Measurements from ENCODE around the gene GPT2.

Gene GPT2

DNA sequence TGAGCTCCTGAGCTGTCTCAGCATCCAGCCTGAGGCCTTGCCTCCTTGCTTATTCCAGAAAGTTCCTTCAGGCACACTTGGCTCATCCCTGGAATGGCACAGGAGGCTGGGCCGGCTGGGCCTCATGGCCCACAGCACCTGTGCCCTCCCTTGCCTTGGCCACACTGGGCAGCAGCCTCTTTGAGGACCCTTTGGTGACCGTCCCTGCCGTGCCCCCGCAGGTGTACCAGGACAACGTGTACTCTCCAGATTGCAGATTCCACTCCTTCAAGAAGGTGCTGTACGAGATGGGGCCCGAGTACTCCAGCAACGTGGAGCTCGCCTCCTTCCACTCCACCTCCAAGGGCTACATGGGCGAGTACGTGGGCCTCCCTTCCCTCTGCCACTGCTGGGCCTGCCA is 34.2 kb downstream of the GPT2 start:
- no peak for TF ChIP-seq EZH2phosphoT487 (IDR thresholded peaks at IDR 0.05; ENCODE audit: borderline replicate concordance, low read length)
- TF ChIP-seq, protein P1, sequence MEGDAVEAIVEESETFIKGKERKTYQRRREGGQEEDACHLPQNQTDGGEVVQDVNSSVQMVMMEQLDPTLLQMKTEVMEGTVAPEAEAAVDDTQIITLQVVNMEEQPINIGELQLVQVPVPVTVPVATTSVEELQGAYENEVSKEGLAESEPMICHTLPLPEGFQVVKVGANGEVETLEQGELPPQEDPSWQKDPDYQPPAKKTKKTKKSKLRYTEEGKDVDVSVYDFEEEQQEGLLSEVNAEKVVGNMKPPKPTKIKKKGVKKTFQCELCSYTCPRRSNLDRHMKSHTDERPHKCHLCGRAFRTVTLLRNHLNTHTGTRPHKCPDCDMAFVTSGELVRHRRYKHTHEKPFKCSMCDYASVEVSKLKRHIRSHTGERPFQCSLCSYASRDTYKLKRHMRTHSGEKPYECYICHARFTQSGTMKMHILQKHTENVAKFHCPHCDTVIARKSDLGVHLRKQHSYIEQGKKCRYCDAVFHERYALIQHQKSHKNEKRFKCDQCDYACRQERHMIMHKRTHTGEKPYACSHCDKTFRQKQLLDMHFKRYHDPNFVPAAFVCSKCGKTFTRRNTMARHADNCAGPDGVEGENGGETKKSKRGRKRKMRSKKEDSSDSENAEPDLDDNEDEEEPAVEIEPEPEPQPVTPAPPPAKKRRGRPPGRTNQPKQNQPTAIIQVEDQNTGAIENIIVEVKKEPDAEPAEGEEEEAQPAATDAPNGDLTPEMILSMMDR (IDR thresholded peaks at IDR 0.05; ENCODE audit: low read depth, low read length, poor library complexity, severe bottlenecking): no peak

DNA sequence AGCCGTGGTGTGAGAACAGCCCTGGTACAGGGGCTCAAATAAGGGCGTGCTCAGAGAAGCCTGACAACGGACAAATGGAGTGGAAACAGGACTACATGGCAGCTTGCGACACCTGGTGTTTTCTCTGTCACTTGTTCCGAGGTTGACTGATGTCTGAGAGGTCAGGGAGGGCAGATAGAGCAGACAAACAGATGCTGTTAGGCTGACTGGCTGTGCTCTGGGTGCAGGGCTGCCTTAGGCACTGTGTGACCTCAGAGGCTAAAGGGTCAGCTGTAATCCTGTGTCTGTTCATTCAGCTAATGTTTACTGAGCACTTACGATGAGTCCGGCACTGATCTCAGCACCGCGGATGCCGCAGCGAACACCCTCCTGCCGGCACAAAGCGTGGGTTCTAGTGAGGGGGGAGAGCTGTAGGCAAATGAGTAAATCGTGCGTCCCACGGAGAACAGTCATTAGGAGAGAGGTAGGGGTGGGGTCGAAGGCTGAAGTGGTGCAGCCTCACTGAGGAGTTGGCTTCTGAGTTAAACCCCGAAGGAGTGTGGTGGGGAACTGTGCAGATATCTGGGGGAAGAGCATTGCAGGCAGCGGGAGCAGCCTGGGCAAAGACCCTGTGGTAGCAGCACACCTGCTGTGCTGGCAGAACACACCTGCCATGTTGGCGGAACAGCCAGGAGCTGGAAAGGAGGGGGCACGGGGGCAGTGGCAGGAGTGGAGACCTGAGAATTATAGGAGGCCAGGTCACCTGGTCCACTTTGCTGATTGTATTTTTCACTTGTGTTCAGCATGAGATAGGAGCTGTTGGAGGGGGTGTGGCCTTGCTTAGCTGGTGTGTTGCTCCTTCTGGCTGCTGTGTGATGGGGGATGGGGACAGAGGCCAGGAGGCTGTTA is 35.0 kb downstream of the GPT2 start:
- Histone ChIP-seq H3K36me3 (ENCODE audit: control insufficient read depth, low read length) (peaks cover 39% of the 10 kb centered on the region), H3K4me3 (ENCODE audit: low read length) (peak overlapping the region; percentile 71), H3K9me3 (ENCODE audit: control insufficient read depth, insufficient read depth, low read length) (no peaks in the 10 kb centered on the region), H4K20me1 (ENCODE audit: control insufficient read depth, insufficient read depth, low read depth, low read length) (no peaks in the 10 kb centered on the region), H3F3A (ENCODE audit: control insufficient read depth, insufficient read depth) (peaks cover 16% of the 10 kb centered on the region), H3K27me3 (ENCODE audit: control insufficient read depth, low read length) (no peaks in the 10 kb centered on the region), H3K79me2 (ENCODE audit: control insufficient read depth, low read length) (peaks cover 16% of the 10 kb centered on the region; the same call in 1 of the 2 replicates), H3K9me2 (replicated peaks; ENCODE audit: control insufficient read depth, low read length) (no peaks in the 10 kb centered on the region), H3K27ac (ENCODE audit: low read depth, low read length) (peak overlapping the region; percentile 94), H3K4me2 (ENCODE audit: low read length) (peak overlapping the region; percentile 89), H3K4me1 (ENCODE audit: control insufficient read depth, low read length) (peaks cover 69% of the 10 kb centered on the region)
- TF ChIP-seq, protein P1 (IDR thresholded peaks at IDR 0.05; ENCODE audit: low read depth, low read length, poor library complexity, severe bottlenecking): peak; percentile 69
- no peak for TF ChIP-seq EZH2phosphoT487 (IDR thresholded peaks at IDR 0.05; ENCODE audit: borderline replicate concordance, low read length)

More for the DNA sequence above, 34.2 kb downstream of the GPT2 start:
- H3K27ac ChIP-seq (ENCODE audit: low read depth, low read length): peak overlapping the region; percentile 94
- peaks cover 32% of the 10 kb centered on the region for H3K36me3 ChIP-seq (ENCODE audit: control insufficient read depth, low read length)
- H3K4me1 ChIP-seq (ENCODE audit: control insufficient read depth, low read length): peaks cover 76% of the 10 kb centered on the region
- H3K4me3 ChIP-seq (ENCODE audit: low read length): peak overlapping the region; percentile 71
- H3K27me3 ChIP-seq (ENCODE audit: control insufficient read depth, low read length): no peaks in the 10 kb centered on the region
- peaks cover 16% of the 10 kb centered on the region; the same call in 1 of the 2 replicates for H3K79me2 ChIP-seq (ENCODE audit: control insufficient read depth, low read length)
- H3K4me2 ChIP-seq (ENCODE audit: low read length): peak overlapping the region; percentile 89
- peaks cover 16% of the 10 kb centered on the region for H3F3A ChIP-seq (ENCODE audit: control insufficient read depth, insufficient read depth)
- H4K20me1 ChIP-seq (ENCODE audit: control insufficient read depth, insufficient read depth, low read depth, low read length): no peaks in the 10 kb centered on the region
- H3K9me2 ChIP-seq (replicated peaks; ENCODE audit: control insufficient read depth, low read length): no peaks in the 10 kb centered on the region
- H3K9me3 ChIP-seq (ENCODE audit: control insufficient read depth, insufficient read depth, low read length): no peaks in the 10 kb centered on the region

DNA sequence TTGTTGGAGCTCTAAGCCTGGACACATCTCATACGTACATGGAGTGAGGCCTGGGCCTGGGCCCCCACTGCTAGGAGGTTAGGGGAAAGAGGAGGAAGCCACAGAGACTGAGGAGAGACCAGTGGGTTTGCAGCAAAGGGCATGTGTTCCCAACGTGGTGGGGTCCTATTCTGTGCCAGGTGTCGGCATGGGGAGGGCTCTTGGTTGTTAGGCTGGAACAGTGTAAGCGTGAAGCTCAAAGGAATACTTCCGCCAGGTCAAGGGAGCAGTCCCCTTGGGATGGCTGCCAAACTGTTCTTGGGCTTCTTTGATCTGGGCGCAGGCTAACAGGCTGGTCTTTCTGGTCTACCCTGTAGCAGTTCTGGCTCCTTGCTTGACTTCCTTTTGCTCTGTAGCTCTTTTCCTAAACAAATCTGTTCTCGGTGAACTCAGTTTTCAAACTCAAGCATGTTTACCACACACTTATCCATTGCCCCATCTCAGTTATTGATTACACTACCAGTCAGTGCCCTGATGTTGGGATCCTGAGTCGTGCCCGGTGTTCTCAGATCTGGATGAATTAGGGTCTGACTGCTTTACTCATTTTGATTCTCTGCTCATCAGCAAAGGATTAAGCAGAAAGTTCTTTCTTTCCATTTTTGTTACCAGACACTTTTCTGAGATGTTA is 36.4 kb downstream of the GPT2 start:
- peaks cover 10% of the 10 kb centered on the region for H3F3A ChIP-seq (ENCODE audit: control insufficient read depth, insufficient read depth)
- TF ChIP-seq, protein P1 (IDR thresholded peaks at IDR 0.05; ENCODE audit: low read depth, low read length, poor library complexity, severe bottlenecking): no peak
- TF ChIP-seq EZH2phosphoT487 (IDR thresholded peaks at IDR 0.05; ENCODE audit: borderline replicate concordance, low read length): no peak
- peaks cover 16% of the 10 kb centered on the region; the same call in 1 of the 2 replicates for H3K79me2 ChIP-seq (ENCODE audit: control insufficient read depth, low read length)
- H3K9me3 ChIP-seq (ENCODE audit: control insufficient read depth, insufficient read depth, low read length): no peaks in the 10 kb centered on the region
- no peak overlapping the region for H3K4me3 ChIP-seq (ENCODE audit: low read length)
- H3K4me1 ChIP-seq (ENCODE audit: control insufficient read depth, low read length): peaks cover 55% of the 10 kb centered on the region
- peak overlapping the region; percentile 89 for H3K4me2 ChIP-seq (ENCODE audit: low read length)
- no peaks in the 10 kb centered on the region for H4K20me1 ChIP-seq (ENCODE audit: control insufficient read depth, insufficient read depth, low read depth, low read length)
- H3K36me3 ChIP-seq (ENCODE audit: control insufficient read depth, low read length): peaks cover 38% of the 10 kb centered on the region
- H3K27me3 ChIP-seq (ENCODE audit: control insufficient read depth, low read length): no peaks in the 10 kb centered on the region
- H3K27ac ChIP-seq (ENCODE audit: low read depth, low read length): no peak overlapping the region
- H3K9me2 ChIP-seq (replicated peaks; ENCODE audit: control insufficient read depth, low read length): no peaks in the 10 kb centered on the region

All from DOHH2 (cell line).